A549 (cell line): ENCODE measurements around the gene PLEKHG3. TPM values are rescaled to one million over a fixed set of nuclear protein-coding genes. Genes with fewer than 3 reads are reported as not detected.

Experiments
- ATAC-seq, 2 experiments: fragments of 200-7000 bp in 1 of 2; fragments of >200 bp in 1 of 2; cut with Nextera tagmentation in 1 of 2; cut with Tn5 transposase in 1 of 2; 3 replicates each; pipeline versions ENCODE4 v1.8.0 to v1.9.1; 2018 to 2020; ENCODE audit warnings: mild to moderate bottlenecking in 1 of 2, moderate library complexity in 1 of 2
- CTCF ChIA-PET: fragments of 300-600 bp; sonication (Branson Sonifier 250); formaldehyde crosslinking; extraction: SDS; loops from one replicate; lab custom pipeline; 2021; ENCODE audit warnings: antibody characterized with exemption, inconsistent platforms; lab: Yijun Ruan, JAX
- POLR2A ChIA-PET: fragments of 350-600 bp; formaldehyde crosslinking; extraction: SDS; loops from one replicate; lab custom pipeline; 2021; ENCODE audit warnings: antibody characterized with exemption, inconsistent platforms; lab: Yijun Ruan, JAX
- DNase-seq, 2 experiments: peaks; one replicate each; pipeline versions ENCODE4 v3.0.0 to v3.0.0-alpha.2; 2011 to 2016; ENCODE audit warnings: low read depth in 1 of 2, low spot score in 1 of 2
- FAIRE-seq: peaks from 2 replicates; lab custom pipeline; 2011; peaks lifted over from hg19 to GRCh38; lab: Jason Lieb, UNC
- H3K27ac ChIP-seq, 2 experiments: fragments of >200 bp; sonication (Bioruptor Twin); formaldehyde crosslinking; 3 replicates each; pipeline ENCODE4 v1.5.1; 2016 to 2017
- H3K4me1 ChIP-seq: fragments of >200 bp; sonication (Bioruptor Twin); formaldehyde crosslinking; 3 replicates; pipeline ENCODE4 v1.6.1; 2016
- H3K4me2 ChIP-seq: fragments of >200 bp; sonication (Bioruptor Twin); formaldehyde crosslinking; 3 replicates; pipeline ENCODE4 v1.6.1; 2016
- H3K4me3 ChIP-seq: fragments of >200 bp; sonication (Bioruptor Twin); formaldehyde crosslinking; 3 replicates; pipeline ENCODE4 v1.5.1; 2016
- H3K9me3 ChIP-seq: fragments of >200 bp; sonication (Bioruptor Twin); formaldehyde crosslinking; 3 replicates; pipeline ENCODE4 v1.6.1; 2016
- CEBPB ChIP-seq, 2 experiments: fragments of >200 bp in 1 of 2; sonication (Bioruptor Twin) in 1 of 2; formaldehyde crosslinking in 1 of 2; IDR thresholded peaks; 2 replicates each; pipeline ENCODE4 v1.6.1; 2012 to 2016
- CHD2 ChIP-seq: fragments of 150-350 bp; IDR thresholded peaks from 2 replicates; pipeline ENCODE4 v1.6.1; 2014; ENCODE audit warnings: low read length; ENCODE audit not compliant: partially characterized antibody
- EHF ChIP-seq: fragments of 250-450 bp; sonication (Bioruptor Pico); IDR thresholded peaks from 2 replicates; pipeline ENCODE4 v1.5.0; 2020; ENCODE audit warnings: mild to moderate bottlenecking
- HEYL ChIP-seq: fragments of 250-450 bp; sonication (Bioruptor Pico); IDR thresholded peaks from 2 replicates; pipeline ENCODE4 v1.8.0; 2021; ENCODE audit warnings: mild to moderate bottlenecking, moderate library complexity
- HOXA7 ChIP-seq: fragments of 250-450 bp; sonication (Bioruptor Pico); IDR thresholded peaks from 2 replicates; pipeline ENCODE4 v1.5.0; 2020; ENCODE audit warnings: mild to moderate bottlenecking, moderate library complexity
- HOXB13 ChIP-seq: fragments of 250-450 bp; sonication (Bioruptor Pico); IDR thresholded peaks from 2 replicates; pipeline ENCODE4 v1.5.0; 2020; ENCODE audit warnings: low read depth, mild to moderate bottlenecking, moderate library complexity
- HOXB5 ChIP-seq: fragments of 250-450 bp; sonication (Bioruptor Pico); IDR thresholded peaks from 2 replicates; pipeline ENCODE4 v1.5.0; 2020; ENCODE audit warnings: mild to moderate bottlenecking, moderate library complexity
- JUN ChIP-seq, 2 experiments: fragments of >200 bp; sonication (Bioruptor Twin); formaldehyde crosslinking; IDR thresholded peaks; 2 replicates in 1 of 2; 3 replicates in 1 of 2; pipeline ENCODE4 v1.6.1; 2016 to 2017
- KDM5A ChIP-seq: fragments of 200-600 bp; sonication (generic); IDR thresholded peaks from 2 replicates; pipeline ENCODE4 v1.6.1; 2016; ENCODE audit warnings: antibody characterized with exemption, mild to moderate bottlenecking
- MYC ChIP-seq: IDR thresholded peaks from 2 replicates; pipeline ENCODE4 v1.6.1; 2012; ENCODE audit warnings: mild to moderate bottlenecking, inconsistent platforms, low read length, improper control_type of control experiment, borderline replicate concordance
- POLR2A ChIP-seq: IDR thresholded peaks from 2 replicates; pipeline ENCODE4 v1.6.1; 2012; ENCODE audit warnings: mild to moderate bottlenecking, low read length
- POLR2AphosphoS2 ChIP-seq: conservative IDR thresholded peaks from 2 replicates; pipeline ENCODE4 v1.6.1; 2012; ENCODE audit warnings: low read length, improper control_type of control experiment, inconsistent platforms
- RAD21 ChIP-seq, 2 experiments: fragments of >200 bp in 1 of 2; sonication (Bioruptor Twin) in 1 of 2; formaldehyde crosslinking in 1 of 2; IDR thresholded peaks in 1 of 2; conservative IDR thresholded peaks in 1 of 2; 2 replicates in 1 of 2; 3 replicates in 1 of 2; pipeline ENCODE4 v1.6.1; 2012 to 2018; ENCODE audit warnings: inconsistent platforms in 1 of 2
- SMC3 ChIP-seq: fragments of >200 bp; sonication (Bioruptor Twin); formaldehyde crosslinking; IDR thresholded peaks from 3 replicates; pipeline ENCODE4 v1.6.1; 2018; ENCODE audit warnings: inconsistent platforms
- SREBF2 ChIP-seq: fragments of 450-650 bp; IDR thresholded peaks from 2 replicates; pipeline ENCODE4 v1.6.1; 2014; ENCODE audit warnings: mild to moderate bottlenecking, moderate library complexity
- ZFP36 ChIP-seq: fragments of 450-650 bp; IDR thresholded peaks from 2 replicates; pipeline ENCODE4 v1.6.1; 2014; ENCODE audit warnings: borderline replicate concordance; ENCODE audit not compliant: partially characterized antibody
- ZSCAN20 ChIP-seq: fragments of 250-450 bp; sonication (Bioruptor Pico); IDR thresholded peaks from 2 replicates; pipeline ENCODE4 v1.8.0; 2022; ENCODE audit warnings: mild to moderate bottlenecking, moderate library complexity
- WGBS: methylation state at CpG from one replicate; pipeline ENCODE4 v1.1.6; 2017; ENCODE audit errors: missing lambda C conversion rate; 5-methylcytosine and 5-hydroxymethylcytosine counted together
- polyA plus RNA-seq, 4 experiments: library from polyadenylated mRNA; depleted of rRNA in 3 of 4; stranded (reverse); fragments of >200 nt; fragmentation: RNase III in 1 of 4; extraction: RNeasy Plus Mini Kit Qiagen cat#74134 plus additional on column Dnase treatment in 1 of 4; gene quantifications; 2 replicates in 3 of 4; 3 replicates in 1 of 4; pipeline ENCODE4 v1.2.3, GENCODE V29; 2011 to 2017
- TF ChIP-seq, protein P1 (sequence below): fragments of 250-450 bp; sonication (Bioruptor Pico); IDR thresholded peaks from 2 replicates; pipeline ENCODE4 v1.5.0; 2021; ENCODE audit warnings: mild to moderate bottlenecking, moderate library complexity, borderline replicate concordance
- TF ChIP-seq, protein P2 (sequence below): fragments of >200 bp; sonication (Bioruptor Twin); formaldehyde crosslinking; IDR thresholded peaks from 3 replicates; pipeline ENCODE4 v1.6.1; 2016

PLEKHG3 gene
- polyA plus RNA-seq, 2 of the 4 experiments (the other 2 are of a cell fraction) = 21.9 to 30.5 TPM

DNA sequence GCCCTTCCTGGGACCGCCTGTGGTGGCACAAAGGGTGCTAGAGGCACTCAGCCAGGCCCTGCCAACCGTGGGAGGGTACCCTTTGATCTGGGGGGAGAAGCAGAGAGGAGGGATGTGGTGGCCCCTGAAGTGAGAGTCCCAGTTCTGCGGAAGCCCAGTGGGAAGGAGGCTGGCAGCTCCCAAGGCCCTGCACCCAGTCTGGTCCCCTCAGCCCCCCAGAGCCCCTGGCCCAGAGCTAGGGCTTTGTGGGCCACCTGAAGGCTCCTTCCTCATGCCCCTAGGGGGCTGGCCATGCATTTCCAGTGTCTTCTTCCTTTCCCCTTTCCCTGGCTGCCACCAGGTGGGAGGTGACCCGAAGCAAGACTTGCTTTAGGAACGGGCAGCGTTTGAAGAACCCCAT, 44.3 kb downstream of the PLEKHG3 start:
- ATAC-seq = no peak; a peak in 1 of 6 replicates
- ChIA-PET POLR2A (no interaction called here), CTCF (interaction anchor here (0.6 to 3.8 kb wide), 7 partner anchors 9 to 183 kb away, joined by 3 to 15 read pairs (median 4); no protein-coding TSS in a partner anchor)
- Histone ChIP-seq H3K27ac (no peak overlapping the region; a peak in 2 of 6 replicates), H3K4me2 (no peak overlapping the region), H3K4me1 (peaks cover 9% of the 10 kb centered on the region; the same call in 1 of the 3 replicates), H3K9me3 (no peaks in the 10 kb centered on the region), H3K4me3 (no peak overlapping the region)
- TF ChIP-seq ZFP36 (no peak), POLR2AphosphoS2 (no peak)
- WGBS = 85% methylated on average over 5 of the region's 6 CpGs
- no peak for FAIRE-seq
- DNase-seq = no peak

DNA sequence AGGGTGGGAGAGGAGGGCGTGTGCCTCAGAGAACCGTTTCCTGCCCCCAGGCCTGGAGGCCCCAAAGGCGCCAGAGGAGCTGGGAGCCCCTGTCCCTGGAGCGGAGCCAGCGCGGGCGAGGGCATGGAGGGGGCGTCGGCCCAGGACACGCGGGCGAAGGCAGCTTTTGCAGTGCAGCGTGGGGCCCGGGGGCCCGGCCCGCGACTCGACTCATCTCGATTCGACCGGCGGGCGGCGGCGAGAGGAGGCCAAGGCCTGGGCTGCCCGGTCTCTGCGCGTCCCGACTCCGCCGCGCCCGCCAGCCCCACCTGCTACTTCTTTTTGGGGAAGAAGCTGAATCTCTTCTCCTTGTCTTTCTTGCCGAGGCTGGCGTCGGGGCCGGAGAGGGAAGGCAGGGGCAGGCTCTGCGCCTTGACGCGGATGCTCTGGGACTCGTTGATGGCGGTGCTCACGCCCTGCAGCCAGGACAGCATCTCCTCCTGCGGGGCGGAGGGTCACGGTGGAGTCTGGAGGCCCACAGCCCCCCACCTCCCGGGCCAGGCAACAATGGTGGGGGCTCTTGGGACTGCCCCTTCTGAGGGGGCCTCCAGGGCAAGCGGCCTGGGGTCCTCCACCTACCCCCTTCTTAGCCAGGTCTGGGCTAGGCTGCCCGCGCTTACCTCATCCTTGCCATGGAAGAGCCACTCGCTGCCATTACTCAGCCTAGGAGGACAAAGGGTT, 44.9 kb downstream of the PLEKHG3 start:
- DNase-seq = no peak
- no peak for ATAC-seq
- TF ChIP-seq ZSCAN20 (CRISPR knock-in tag) (no peak), HOXB5 (CRISPR knock-in tag) (no peak), EHF (no peak), HEYL (CRISPR knock-in tag) (no peak), CHD2 (no peak), CEBPB (IDR thresholded peaks at IDR 0.05) (no peak)
- TF ChIP-seq, protein P1, sequence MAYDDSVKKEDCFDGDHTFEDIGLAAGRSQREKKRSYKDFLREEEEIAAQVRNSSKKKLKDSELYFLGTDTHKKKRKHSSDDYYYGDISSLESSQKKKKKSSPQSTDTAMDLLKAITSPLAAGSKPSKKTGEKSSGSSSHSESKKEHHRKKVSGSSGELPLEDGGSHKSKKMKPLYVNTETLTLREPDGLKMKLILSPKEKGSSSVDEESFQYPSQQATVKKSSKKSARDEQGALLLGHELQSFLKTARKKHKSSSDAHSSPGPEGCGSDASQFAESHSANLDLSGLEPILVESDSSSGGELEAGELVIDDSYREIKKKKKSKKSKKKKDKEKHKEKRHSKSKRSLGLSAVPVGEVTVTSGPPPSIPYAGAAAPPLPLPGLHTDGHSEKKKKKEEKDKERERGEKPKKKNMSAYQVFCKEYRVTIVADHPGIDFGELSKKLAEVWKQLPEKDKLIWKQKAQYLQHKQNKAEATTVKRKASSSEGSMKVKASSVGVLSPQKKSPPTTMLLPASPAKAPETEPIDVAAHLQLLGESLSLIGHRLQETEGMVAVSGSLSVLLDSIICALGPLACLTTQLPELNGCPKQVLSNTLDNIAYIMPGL (CRISPR knock-in tag) = no peak
- TF ChIP-seq, protein P2, sequence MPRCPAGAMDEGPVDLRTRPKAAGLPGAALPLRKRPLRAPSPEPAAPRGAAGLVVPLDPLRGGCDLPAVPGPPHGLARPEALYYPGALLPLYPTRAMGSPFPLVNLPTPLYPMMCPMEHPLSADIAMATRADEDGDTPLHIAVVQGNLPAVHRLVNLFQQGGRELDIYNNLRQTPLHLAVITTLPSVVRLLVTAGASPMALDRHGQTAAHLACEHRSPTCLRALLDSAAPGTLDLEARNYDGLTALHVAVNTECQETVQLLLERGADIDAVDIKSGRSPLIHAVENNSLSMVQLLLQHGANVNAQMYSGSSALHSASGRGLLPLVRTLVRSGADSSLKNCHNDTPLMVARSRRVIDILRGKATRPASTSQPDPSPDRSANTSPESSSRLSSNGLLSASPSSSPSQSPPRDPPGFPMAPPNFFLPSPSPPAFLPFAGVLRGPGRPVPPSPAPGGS = no peak
- 94% methylated on average over 50 of the region's 51 CpGs for WGBS
- no peak for FAIRE-seq
- no peak overlapping the region for H3K4me2 ChIP-seq
- POLR2A ChIA-PET = interaction anchor here (2.0 kb wide), 1 partner anchor 209 kb away, joined by 4 read pairs; the partner anchor contains the start of gene HSPA2
- H3K27ac ChIP-seq = peak overlapping the region; percentile 14 to 33; a peak in 1 of 6 replicates
- no peaks in the 10 kb centered on the region for H3K9me3 ChIP-seq
- H3K4me3 ChIP-seq = no peak overlapping the region
- peaks cover 9% of the 10 kb centered on the region; the same call in 1 of the 3 replicates for H3K4me1 ChIP-seq
- CTCF ChIA-PET = interaction anchor here (0.6 to 3.8 kb wide), 10 partner anchors 8 to 183 kb away, joined by 3 to 15 read pairs (median 4); no protein-coding TSS in a partner anchor

DNA sequence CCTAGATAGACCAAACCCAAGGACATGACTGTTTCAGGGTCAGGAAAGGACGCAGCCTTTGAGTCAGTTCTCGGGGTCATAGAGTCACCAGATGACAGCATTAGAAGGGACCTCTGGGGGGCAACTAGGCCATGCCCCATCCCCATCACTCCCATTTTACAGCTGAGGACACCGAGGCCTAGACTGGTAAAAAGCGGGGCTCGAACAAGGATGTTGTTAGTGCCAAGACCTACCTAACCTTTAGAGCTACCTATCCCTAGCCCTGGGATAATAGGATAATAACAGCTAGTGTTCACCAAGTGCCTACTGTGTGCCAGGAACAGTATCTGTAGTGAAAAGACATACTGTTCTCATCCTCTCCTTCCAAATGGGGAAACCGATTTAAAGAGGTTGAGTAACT, 48.7 kb downstream of the PLEKHG3 start:
- ATAC-seq = no peak
- TF ChIP-seq CHD2 (no peak), SMC3 (no peak), HOXB13 (CRISPR knock-in tag) (no peak), HEYL (CRISPR knock-in tag) (no peak), POLR2A (no peak), JUN (IDR thresholded peaks at IDR 0.05) (no peak), ZSCAN20 (CRISPR knock-in tag) (no peak), KDM5A (no peak), RAD21 (conservative IDR thresholded peaks at IDR 0.05 in 1 of 2, IDR thresholded peaks at IDR 0.05 in 1 of 2) (no peak), HOXA7 (no peak), MYC (no peak), ZFP36 (no peak), SREBF2 (no peak)
- TF ChIP-seq, protein P2 = no peak
- H3K4me1 ChIP-seq = peaks cover 28% of the 10 kb centered on the region
- H3K27ac ChIP-seq = 0 out of 6 replicates have a peak overlapping the region, but pooled peaks of 1 of the 2 experiments have one; percentile 4
- 99% methylated on average over 6 of the region's 6 CpGs for WGBS
- no peak for DNase-seq
- ChIA-PET CTCF (interaction anchor here (1.2 to 2.4 kb wide), 6 partner anchors 8 to 139 kb away, joined by 3 to 7 read pairs (median 4); no protein-coding TSS in a partner anchor), POLR2A (no interaction called here)
- H3K4me2 ChIP-seq = no peak overlapping the region
- FAIRE-seq = peak; percentile 13
- H3K4me3 ChIP-seq = no peak overlapping the region
- no peaks in the 10 kb centered on the region for H3K9me3 ChIP-seq
